HG02588 (cell line): ENCODE measurements around the gene ATOX1.

Source experiments
- ATAC-seq: cut with Tn5 transposase; IDR thresholded peaks from one replicate; pipeline ENCODE4 v1.9.1; 2021; ENCODE audit warnings: mild to moderate bottlenecking, moderate library complexity; ENCODE audit not compliant: unreplicated experiment

ATOX1 gene

DNA sequence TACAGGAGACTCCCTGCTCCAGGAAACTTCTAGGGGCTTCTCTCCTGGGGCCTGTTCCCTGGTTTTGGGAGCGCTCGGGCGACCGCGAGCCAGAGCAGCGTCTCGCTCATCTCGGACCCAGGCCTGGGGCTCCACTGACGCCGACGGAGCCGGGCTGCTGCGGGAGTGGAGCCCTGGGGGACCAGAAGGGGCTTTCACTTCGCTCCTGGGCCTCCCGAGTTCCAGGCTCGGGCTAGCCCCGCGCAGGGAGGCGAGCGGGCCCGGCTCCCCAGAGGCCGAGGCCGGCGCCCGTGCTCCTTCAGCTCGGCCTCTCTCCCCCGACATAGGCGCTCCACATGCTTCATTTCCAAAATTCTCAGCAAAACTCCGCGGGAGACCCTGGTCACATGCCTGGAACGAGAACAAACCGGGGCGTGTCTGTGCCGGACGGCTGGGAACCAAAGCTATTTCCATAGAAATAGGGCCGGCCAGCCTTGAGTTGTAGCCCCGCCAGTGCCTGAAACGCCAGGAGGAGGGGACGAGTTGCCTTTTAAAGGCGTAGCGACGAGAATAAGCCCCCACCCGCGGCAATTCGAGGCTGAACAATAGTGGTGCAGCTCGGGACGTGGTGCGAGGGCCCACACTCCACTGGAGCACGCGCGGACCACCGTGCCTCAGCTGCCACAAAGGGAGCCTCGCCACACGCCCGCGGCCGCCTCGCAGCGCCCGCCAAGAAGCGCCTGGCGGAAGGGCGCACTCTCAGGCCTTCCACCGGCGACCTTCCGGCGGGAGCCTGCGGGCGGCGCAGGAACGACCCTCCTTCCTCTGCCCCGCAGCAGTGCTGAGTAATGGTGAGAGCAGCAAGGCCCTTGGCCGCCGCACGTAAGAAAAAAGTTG, 12.2 kb upstream of the ATOX1 start:
- peak; percentile 24 for ATAC-seq

DNA sequence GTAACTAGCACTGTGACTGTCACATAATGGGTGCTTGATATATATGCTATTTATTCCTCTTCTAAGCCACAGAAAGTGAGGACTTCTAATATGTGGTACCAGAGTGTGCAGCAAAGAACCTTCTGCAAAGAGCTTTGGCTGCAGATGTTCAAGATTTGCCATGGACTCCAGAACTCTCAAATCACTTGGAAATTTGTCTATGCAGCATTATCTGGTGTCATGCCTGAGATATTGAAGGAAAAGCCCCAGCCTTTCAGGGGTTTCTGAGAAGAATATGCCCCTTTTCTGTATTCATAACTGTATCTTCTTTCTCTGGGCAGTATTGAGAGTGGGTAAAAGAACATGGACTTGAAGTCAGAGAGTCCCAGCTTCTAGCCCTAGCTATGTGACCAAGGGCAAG, 8.5 kb upstream of the ATOX1 start:
- no peak for ATAC-seq

DNA sequence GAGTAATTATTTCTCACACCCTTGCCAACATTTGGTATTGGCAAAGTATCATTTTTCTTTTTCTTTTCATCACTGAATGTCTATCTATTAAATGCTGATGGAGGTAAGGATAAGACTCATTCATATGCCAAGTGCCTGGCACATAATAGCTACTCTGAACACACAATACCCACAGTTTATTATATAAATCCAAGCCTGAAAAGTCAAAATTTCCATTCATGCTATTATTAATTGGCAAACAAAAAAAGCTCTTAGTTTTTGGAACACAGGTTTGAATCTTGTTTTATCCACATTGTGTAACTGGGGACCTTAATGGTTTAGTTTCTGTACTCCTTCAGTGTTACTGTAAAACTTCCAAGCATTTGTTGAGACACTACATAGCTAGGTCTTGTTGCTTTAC, 6.4 kb upstream of the ATOX1 start:
- ATAC-seq, result no peak

DNA sequence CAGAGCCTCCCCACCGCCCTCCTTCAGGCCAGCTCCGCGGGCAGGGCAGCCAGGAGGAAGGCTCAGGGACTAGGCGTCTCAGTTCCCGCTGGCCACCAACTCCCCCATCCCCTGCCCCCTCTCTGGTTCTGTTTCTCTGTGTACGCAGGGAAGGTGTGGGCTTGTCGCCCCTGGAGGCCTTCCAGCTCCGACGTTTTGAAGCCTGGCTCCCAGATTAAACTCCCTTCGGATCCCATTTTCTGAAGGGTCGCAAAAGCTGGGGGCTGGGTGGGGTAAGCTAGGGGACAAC, 346 bp downstream of the ATOX1 start:
- ATAC-seq, result peak; percentile 14

DNA sequence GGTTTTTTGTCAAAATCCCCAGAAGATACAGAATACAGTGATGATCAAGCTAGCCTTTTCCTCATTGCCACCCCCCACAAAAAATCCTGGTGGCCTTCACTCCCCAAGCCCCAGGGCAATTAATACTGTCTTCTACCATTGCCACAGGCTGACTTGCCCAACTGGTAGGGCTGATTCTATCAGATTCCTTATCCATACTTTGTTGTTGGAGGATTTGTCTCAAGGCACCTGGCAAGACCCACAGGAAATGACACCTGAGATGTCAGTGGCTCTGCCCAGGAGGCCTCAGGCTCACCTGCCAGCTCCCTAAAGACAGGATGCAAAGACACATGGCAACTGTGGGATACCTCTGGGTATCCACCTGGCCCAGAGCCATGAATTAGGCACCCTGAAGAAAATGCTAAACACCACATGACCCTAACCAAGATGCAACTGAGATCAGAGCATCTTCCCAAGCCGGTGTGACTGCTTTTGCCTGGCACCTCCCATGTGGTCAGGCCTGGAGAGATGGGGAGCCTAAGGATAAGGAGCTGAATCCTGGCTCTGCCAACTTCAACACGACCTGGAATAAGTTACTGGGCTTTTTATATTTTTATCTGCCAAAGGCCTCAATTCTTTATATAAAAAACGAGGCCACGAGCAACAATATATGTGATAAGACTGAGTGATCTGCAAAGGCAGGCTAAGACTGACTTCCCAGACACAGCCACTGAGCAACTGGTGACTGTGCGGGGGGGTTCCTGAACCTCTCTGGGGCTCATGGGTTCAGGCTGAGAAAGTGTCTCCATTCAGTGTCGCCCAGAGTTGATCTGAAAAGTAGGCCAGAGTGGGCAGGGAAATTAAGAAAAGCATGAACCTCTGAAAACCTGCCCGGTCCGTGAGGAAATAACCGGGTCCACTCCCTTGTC, 944 bp downstream of the ATOX1 start:
- peak; percentile 15 for ATAC-seq

DNA sequence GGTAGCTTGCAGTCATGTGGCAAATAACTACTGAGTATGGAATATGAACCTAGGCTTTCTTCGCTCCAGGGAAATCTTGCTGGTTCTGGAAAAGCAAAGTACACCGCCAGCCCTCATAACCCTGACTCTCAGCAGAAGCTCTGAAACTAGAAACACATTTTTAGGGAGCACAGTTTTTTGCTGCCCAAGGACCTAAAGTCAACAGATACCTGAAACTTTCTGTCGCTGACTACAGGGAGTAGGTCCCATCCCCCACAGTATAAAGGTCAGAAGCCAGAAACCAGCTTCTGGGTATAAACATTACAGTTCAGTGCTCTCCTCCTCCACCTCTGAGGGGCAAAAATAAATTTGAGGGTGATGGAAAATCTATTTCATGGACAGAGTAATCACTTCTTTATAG, 3.0 kb downstream of the ATOX1 start:
- no peak for ATAC-seq

DNA sequence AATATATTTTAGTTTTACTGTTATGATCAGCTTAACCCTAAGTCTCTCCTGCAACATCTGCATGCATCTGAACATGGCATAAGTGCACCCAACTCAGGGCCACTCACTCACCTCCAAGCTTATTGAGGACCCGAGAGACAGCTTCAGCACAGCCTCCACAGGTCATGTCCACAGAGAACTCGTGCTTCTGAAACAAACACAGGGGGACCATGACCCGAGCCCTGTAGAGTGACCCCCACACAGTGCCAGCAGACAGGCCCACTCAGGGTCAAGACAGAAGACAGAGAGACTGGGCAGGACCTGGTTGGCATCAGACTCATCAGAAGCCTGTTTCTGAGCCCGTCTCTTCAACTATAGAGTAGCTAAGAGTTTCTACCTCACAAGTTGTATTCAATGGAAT, 6.8 kb downstream of the ATOX1 start:
- no peak for ATAC-seq

DNA sequence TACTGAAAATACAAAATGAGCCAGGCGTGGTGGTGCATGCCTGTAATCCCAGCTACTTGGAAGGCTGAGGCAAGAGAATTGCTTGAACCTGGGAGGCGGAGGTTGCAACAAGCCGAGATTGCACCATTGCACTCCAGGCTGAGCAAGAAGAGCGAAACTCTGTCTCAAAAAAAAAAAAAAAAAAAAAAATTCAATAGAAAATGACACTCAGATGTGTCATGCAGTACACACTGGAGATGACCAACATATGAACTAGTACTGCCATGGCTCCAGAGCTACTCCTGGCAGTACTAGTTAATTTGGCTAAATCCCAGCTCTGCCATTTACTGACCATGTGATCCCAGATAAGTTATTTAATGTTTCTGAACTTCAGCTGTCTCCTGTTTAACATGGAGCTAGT, 7.3 kb downstream of the ATOX1 start:
- ATAC-seq, result no peak

DNA sequence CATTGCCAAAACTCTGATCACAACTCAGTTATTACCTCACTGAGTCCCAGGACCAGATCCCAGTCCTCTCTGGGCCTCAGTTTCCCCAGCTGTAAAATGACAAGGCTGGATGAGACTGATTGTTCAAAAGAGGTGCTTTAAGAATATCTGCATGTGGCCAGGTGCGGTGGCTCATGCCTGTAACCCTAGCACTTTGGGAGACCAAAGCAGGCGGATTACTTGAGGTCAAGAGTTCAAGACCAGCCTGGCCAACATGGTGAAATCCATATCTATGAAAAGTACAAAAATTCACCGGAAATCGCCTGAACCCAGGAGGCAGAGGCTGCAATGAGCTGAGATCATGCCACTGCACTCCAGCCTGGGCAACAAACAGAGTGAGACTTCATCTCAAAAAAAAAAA, 8.3 kb downstream of the ATOX1 start:
- no peak for ATAC-seq

DNA sequence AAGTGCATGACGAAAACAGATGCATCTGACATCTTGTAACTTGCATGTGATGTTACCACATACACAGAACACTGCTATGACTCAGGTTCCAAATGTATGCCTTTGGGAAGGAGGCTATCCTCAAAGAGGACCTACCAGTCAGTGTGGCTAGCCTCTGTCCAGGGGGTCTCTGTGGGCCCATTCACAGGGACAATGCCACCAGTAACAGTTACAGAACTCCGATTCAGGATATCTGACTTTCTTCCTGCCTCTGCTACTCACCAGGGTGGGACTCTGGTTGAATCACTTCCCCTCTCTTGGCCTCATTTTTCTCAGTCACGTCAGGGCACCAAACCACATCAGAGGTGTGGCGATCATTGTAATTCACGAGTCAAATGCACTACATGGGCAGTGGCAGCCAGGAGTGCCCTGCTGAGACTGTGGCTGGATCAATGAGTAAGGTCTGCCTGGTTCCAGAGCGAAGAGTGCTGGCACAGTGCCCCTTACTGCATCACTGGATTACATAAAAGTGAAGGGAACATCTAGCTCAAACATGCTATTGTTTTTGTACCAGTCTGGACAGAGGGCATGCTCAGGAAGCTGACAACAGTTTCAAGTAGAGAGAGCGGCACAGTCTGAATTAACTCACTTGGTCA, 13.2 kb downstream of the ATOX1 start:
- peak; percentile 44 for ATAC-seq

DNA sequence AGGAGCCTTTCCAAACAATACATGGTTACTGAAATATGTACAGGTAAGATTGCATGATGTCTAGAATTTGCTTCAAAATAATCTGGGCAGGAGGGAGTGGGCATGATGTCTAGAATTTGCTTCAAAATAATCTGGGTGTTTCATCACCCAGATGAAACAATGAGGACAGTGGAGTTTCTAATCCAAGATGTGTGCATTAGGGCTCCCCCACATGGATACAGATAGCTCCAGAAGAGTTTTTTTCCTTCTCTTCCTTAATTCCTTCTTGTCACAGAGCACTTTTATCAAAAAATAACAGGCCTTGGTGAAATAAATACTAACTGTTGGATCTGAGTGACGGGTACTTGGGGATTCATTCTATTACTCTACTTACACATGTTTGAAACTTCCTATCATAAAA, 14.9 kb downstream of the ATOX1 start:
- no peak for ATAC-seq

DNA sequence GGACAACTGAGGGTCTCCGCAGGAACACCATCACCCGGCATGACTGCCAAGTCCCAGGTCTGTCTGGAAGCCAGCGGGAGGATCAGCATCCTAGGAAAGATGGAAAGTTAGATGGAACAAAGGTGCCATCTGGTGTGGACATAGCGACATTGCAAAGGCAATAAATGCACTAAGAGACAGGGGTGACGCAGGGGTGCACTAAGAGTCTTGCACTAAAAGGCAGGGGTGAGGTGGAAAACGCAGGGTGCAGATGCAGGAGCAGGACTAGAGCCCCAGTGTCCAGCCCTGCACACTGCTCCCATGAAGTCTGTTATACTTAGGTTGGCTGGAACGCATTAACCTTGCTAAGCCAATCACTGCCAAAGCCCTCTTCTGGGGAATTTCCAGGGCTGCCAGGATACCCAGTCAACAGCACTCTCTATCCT, 15.5 kb downstream of the ATOX1 start:
- ATAC-seq, result no peak

DNA sequence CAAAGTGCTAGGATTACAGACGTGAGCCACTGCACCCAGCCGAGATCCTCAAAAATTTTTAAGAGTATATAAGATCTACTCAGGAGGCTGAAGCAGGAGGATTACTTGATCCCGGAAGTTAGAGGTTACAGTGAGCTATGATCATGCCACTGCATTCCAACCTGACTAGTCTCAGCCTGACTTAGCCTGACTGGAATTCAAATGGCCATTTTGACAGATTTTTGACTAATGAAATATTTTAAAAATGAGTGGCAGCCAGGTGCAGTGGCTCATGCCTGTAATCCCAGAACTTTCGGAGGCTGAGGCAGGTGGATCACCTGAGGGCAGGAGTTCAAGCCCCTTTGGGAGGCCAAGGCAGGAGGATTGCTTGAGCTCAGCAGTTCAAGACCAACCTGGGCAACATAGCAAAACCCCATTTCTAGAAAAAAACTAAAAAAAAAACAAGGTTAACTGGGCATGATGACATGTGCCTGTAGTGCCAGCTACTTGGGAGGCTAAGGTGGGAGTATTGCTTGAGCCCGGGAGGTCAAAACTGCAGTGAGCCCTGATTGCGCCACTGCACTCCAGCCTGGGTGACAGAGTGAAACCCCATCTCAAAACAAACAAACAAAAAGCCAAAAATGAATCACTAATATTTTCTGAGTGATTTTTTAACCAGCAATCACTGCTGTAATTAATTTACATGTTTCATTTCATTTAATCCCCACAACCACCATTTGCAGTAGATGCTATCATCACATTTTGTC, 16.6 kb downstream of the ATOX1 start:
- ATAC-seq, result no peak

DNA sequence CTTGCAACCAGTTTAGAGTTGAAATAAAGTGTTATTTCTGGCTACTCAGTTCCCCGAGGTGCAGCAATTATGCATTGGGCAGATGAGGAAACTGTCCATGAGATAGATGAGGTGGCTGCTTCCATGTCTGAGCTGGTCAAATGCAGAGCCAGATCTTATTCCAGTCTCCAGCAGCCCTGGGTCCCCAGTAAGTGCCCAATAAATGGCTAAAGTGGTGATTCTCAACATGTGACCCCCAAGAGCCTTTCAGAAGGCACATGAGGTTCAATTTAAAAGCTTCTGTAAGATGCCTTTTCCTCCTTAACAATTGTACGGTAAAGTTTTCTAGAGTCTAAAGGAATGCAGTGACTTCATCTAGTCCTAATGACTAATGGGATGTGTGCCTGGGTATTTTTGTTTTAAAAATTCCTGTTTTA, 17.5 kb downstream of the ATOX1 start:
- ATAC-seq, result no peak

DNA sequence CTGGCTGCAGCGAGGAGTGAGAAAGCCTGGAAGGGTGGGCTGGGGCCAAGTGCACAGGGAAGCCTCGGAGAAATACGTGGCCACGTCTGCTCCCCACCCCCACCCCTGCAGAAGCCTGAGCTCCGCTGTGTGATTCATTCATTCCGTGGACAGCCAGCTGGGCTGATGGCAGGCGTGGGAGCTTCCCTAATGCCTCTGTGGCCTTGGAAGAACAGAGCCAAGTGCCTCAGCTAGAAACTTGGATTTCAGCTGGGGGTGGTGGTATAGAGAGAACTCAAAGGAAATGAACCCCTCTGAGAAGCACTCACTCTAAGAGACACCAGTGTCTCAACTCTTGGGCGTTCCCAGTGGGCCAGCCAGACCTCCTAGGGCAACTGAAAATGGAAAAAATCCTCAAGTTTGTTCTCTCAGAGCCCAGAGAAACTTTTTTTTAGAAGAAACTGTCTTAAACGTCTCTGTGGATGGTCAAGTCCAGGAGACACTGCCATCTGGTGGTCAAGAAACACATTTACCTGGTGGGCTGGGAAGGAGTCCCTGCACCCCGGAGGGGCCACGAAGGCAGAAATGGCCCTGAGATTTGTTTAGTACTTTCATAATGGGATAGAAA, 18.0 kb downstream of the ATOX1 start:
- no peak for ATAC-seq

DNA sequence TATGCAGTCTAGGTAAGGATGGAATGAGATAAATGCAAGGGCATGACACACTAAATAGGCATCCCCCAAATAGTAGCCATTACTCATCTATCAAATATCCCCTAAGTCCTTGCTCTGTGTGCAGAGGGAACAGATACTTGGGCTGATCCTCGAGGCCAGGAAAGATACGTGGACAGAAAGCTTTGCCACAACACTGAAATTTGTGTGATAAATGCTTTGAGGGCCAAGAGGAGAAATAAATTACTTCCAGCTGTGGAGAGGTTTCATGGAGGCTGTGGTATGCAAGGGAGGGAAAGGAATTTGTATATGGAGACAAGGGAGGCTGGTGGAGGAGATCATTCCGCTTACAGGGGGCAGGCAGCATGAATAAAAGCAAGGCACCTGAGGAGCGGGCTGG, 18.5 kb downstream of the ATOX1 start:
- ATAC-seq, result no peak

DNA sequence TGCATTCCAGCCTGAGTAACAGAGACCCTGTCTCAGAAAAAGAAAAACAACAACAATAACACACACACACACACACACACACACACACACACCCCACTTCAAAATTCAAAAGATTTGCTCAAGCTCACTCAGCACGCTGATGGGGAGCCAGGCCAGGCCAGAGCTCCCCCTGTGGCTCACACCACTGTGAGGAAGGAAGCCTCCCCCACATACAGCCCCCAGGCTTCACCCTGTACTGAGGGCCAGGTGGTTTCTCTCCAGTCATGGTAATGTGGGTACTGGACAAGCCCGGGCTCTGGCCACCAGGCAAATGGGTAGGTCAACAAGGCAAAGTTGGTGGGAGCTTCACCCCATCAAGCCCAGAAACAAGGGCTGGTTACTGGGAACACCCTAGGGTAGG, 19.0 kb downstream of the ATOX1 start:
- ATAC-seq, result no peak

DNA sequence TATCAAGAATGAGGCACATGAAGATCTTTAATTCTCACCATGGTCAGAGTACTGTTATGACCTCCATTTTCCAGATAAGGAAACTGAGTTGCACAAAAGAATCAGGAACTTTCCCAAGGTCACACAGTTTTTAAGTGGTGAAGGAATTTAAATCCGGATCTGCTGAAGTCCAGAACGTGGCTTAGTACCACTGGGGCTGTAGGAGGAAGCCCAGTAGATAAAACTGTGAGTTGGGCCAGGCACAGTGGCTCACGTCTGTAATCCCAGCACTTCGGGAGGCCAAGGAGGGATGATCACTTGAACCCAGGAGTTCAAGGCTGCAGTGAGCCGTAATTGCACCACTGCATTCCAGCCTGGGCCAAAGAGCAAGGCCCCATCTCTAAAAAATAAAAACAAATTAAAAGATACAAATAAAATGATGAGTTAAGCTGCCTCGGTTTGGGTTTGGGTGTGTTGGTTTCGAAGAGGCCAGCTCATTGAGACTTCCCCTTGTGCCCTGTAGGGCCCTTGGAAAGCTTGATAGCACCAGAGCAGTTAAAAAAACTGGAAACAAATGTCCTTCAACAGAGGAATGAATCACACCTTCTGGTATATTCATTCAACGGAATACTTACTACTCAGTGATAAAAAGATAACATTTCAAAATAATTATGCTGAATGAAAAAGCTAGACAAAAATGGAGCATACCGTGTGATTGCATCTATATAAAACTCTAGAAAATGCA, 20.1 kb downstream of the ATOX1 start:
- no peak for ATAC-seq

DNA sequence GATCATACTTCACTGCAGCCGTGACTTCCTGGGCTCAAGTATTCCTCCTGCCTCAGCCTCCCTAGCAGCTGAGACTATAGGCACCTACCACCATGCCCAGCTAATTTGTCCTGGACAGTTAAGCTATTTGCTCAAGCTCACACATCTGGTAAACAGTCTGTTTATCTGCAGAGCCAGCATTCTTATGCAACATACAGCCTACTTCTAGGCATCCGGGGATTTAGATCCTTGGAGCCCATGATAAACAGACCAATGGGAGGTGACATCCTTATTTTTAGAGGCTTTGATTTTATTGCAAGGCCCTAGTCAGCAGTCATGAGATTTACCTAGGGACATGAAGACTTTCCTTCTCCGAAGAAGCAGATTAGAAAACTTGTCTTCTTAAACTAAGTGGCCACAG, 21.0 kb downstream of the ATOX1 start:
- ATAC-seq, result no peak

DNA sequence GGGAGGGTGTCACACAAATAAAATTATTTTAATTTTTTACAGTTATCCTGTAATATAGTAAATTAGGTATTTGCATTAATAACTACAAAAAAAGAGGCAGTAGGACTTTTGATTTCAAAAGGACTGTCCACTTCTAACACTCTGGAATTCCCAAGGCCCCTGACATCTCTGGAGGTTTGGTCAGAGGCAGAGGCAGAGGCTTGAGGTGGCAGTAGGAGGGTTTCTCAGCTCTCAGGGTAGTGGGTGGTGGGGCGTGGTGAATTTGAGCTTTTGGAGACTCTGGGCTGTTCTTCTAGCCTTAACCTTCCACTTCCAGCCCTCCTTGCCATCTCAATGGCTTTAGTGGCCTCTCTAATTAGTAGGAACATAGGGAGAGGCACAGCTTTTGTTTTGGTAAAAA, 22.8 kb downstream of the ATOX1 start:
- ATAC-seq, result no peak
